Upper lobe of left lung (tissue), 6 donors: ENCODE data around the gene ISM2. TPM values are rescaled to one million over a fixed set of nuclear protein-coding genes. Genes with fewer than 3 reads are reported as not detected.

ENCODE experiments used
- ATAC-seq, 2 donors: fragments of 200-7000 bp; cut with Tn5 transposase; one replicate each; pipeline ENCODE4 v1.9.1; 2022; ENCODE audit warnings: mild to moderate bottlenecking in 2 of 2, moderate library complexity in 2 of 2; ENCODE audit not compliant: low FRiP score in 2 of 2
- DNase-seq, 2 donors: peaks; one replicate each; pipeline ENCODE4 v3.0.0-alpha.2; 2019 to 2020
- H3K27ac ChIP-seq, 4 donors: fragments of 200-600 bp; sonication (generic); one replicate each; pipeline ENCODE4 v1.5.1; 2016 to 2019
- H3K27me3 ChIP-seq, 4 donors: fragments of 200-600 bp; sonication (generic); one replicate each; pipeline ENCODE4 v1.5.1; 2017 to 2019
- H3K36me3 ChIP-seq, 4 donors: fragments of 200-600 bp; sonication (generic); one replicate each; pipeline ENCODE4 v1.5.1; 2016 to 2019
- H3K4me1 ChIP-seq, 4 donors: fragments of 200-600 bp; sonication (generic); one replicate each; pipeline ENCODE4 v1.5.1; 2018 to 2019
- H3K4me3 ChIP-seq, 4 donors: fragments of 200-600 bp; sonication (generic); one replicate each; pipeline ENCODE4 v1.5.1; 2017 to 2019; ENCODE audit warnings: mild to moderate bottlenecking in 2 of 4, moderate library complexity in 1 of 4
- H3K9me3 ChIP-seq, 4 donors: fragments of 200-600 bp; sonication (generic); one replicate each; pipeline ENCODE4 v1.5.1; 2018 to 2019
- EP300 ChIP-seq, 4 donors: sonication (generic); formaldehyde crosslinking; IDR thresholded peaks; one replicate each; pipeline ENCODE4 v1.5.1; 2017; ENCODE audit warnings: antibody characterized with exemption in 4 of 4, control low read depth in 2 of 4
- POLR2A ChIP-seq, 4 donors: fragments of 450-650 bp; IDR thresholded peaks; one replicate each; pipeline ENCODE4 v1.5.1; 2016 to 2017; ENCODE audit warnings: antibody characterized with exemption in 4 of 4, mild to moderate bottlenecking in 2 of 4
- POLR2AphosphoS5 ChIP-seq, 2 donors: sonication (generic); formaldehyde crosslinking; IDR thresholded peaks; one replicate each; pipeline ENCODE4 v1.5.1; 2017; ENCODE audit warnings: antibody characterized with exemption in 2 of 2
- WGBS, 2 donors: methylation state at CpG; one replicate each; pipeline ENCODE4 v1.1.5; 2017 to 2018; 5-methylcytosine and 5-hydroxymethylcytosine counted together
- total RNA-seq, 6 donors: library from RNA; depleted of rRNA in 4 of 6; stranded (reverse); fragments of >200 nt in 4 of 6; gene quantifications; one replicate each; pipeline versions ENCODE4 v1.1.0 to v1.2.1, GENCODE V29; 2016 to 2021
- TF ChIP-seq, protein P1 (sequence below), 6 experiments: fragments of 450-650 bp in 4 of 6; fragments of 200-600 bp in 2 of 6; sonication (generic) in 2 of 6; IDR thresholded peaks; one replicate each; pipeline ENCODE4 v1.5.1; 2016 to 2019; ENCODE audit warnings: antibody characterized with exemption in 6 of 6
- donor health status: DM: no; HTN: no; CAD: no; lungs with moderate emphysema.
- donor health status: DM: no; HTN: yes; CAD: no; lungs with severe emphysema.

ISM2 gene
- total RNA-seq, 6 donors from 2014 or later, result not detected

GRCh38 chr14:77478029-77478428 lies 20.6 kb downstream of the ISM2 start:
- WGBS, 2 donors, result 91% methylated on average over 5 of the region's 5 CpGs; no CpG with 5 or more reads in 1 of the 2 donors
- Histone ChIP-seq H3K27me3 (no peaks in the 10 kb centered on the region), H3K4me1 (no peaks in the 10 kb centered on the region), H3K9me3 (no peaks in the 10 kb centered on the region), H3K27ac (no peak overlapping the region), H3K4me3 (no peak overlapping the region), H3K36me3 (no peaks in the 10 kb centered on the region)
- ATAC-seq (no peak), DNase-seq (no peak)
- TF ChIP-seq, protein P1, sequence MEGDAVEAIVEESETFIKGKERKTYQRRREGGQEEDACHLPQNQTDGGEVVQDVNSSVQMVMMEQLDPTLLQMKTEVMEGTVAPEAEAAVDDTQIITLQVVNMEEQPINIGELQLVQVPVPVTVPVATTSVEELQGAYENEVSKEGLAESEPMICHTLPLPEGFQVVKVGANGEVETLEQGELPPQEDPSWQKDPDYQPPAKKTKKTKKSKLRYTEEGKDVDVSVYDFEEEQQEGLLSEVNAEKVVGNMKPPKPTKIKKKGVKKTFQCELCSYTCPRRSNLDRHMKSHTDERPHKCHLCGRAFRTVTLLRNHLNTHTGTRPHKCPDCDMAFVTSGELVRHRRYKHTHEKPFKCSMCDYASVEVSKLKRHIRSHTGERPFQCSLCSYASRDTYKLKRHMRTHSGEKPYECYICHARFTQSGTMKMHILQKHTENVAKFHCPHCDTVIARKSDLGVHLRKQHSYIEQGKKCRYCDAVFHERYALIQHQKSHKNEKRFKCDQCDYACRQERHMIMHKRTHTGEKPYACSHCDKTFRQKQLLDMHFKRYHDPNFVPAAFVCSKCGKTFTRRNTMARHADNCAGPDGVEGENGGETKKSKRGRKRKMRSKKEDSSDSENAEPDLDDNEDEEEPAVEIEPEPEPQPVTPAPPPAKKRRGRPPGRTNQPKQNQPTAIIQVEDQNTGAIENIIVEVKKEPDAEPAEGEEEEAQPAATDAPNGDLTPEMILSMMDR (IDR thresholded peaks at IDR 0.05), result no peak
- no peak for TF ChIP-seq POLR2A (IDR thresholded peaks at IDR 0.05)
- no peak for TF ChIP-seq EP300 (IDR thresholded peaks at IDR 0.05)
- TF ChIP-seq POLR2AphosphoS5 (IDR thresholded peaks at IDR 0.05), result no peak

- no peak overlapping the region for H3K4me3 ChIP-seq
- H3K36me3 ChIP-seq, result no peaks in the 10 kb centered on the region
- 83 to 85% methylated on average over 27 to 35 of the region's 35 CpGs for WGBS, 2 donors
- no peaks in the 10 kb centered on the region for H3K4me1 ChIP-seq
- ATAC-seq (peak in 1 of 2 donors; percentile 6), DNase-seq (peak in 1 of 2 donors; percentile 77)
- no peaks in the 10 kb centered on the region for H3K27me3 ChIP-seq
- no peak for TF ChIP-seq POLR2AphosphoS5 (IDR thresholded peaks at IDR 0.05)
- TF ChIP-seq, protein P1 (IDR thresholded peaks at IDR 0.05), result no peak
- TF ChIP-seq EP300 (IDR thresholded peaks at IDR 0.05), result no peak
- TF ChIP-seq POLR2A (IDR thresholded peaks at IDR 0.05), result no peak
- H3K9me3 ChIP-seq, result no peaks in the 10 kb centered on the region
- H3K27ac ChIP-seq, result no peak overlapping the region
Measured at GRCh38 chr14:77475432-77476115, 23.0 kb downstream of the ISM2 start.

DNA sequence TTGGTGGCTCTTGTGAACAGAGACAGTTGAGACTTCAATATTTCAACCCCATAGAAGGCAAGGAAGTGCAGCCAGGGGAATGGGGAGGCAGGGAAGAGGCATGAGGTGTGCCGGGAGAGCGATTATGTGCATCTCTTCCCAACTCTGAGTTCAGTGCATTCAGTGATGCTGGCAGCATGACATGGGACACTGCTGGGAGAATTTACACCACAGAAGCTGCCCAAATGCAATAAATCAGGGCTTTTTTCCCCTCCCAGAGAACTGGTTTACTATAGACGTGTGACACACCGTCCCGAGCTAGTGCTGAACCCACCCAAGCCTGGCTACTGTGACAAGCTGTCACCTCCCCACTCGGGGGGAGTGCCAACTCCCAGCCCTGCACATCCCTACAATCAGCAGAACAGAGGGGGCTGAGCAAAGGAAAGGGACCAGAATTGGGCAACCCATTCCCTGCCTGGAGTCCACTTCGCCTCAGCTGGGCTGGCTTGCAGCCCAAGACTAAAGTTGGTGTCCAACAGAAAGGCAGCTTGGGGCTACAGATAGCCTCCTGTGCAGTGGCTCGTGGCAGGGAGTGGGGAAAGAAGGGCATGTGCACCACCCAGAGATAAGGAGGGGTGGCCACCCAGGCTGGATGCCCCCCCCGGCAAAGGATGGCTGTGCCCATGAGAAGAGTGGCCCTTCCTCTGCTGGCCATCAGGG lies 24.0 kb downstream of the ISM2 start:
- 65 to 76% methylated on average over 6 to 9 of the region's 9 CpGs for WGBS, 2 donors
- DNase-seq (no peak), ATAC-seq (no peak)
- Histone ChIP-seq H3K4me1 (no peaks in the 10 kb centered on the region), H3K4me3 (no peak overlapping the region), H3K27me3 (no peaks in the 10 kb centered on the region), H3K36me3 (peaks cover 0 to 4% (median 1%) of the 10 kb centered on the region in 4 donors), H3K9me3 (no peaks in the 10 kb centered on the region), H3K27ac (no peak overlapping the region)
- TF ChIP-seq, protein P1 (IDR thresholded peaks at IDR 0.05), result no peak
- TF ChIP-seq POLR2A (IDR thresholded peaks at IDR 0.05) (no peak), POLR2AphosphoS5 (IDR thresholded peaks at IDR 0.05) (no peak), EP300 (IDR thresholded peaks at IDR 0.05) (no peak)

DNA sequence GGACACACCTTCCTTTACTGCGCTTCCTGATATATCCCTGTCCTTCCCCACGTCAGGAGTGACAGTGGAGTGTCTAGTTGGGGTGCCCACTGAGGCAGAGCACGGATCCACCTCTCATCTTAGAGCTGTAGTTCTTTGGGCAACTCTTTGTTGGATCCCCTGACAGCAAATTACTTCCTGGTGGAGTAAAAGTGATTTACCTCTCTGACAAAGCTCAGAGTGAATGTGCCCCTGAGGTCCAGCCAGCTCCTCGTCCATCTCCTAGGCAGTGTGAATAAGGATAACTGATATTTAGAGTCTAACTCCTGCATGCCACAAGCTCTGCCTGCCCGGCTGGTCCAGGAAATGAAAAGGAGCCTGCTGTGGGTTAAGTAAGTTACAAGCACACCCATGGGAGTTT lies 24.7 kb downstream of the ISM2 start:
- ATAC-seq (no peak), DNase-seq (no peak)
- Histone ChIP-seq H3K36me3 (peaks cover 5 to 11% (median 7%) of the 10 kb centered on the region in 4 donors), H3K4me1 (no peaks in the 10 kb centered on the region), H3K27me3 (no peaks in the 10 kb centered on the region), H3K27ac (no peak overlapping the region), H3K9me3 (no peaks in the 10 kb centered on the region), H3K4me3 (no peak overlapping the region)
- TF ChIP-seq, protein P1 (IDR thresholded peaks at IDR 0.05), result no peak
- no peak for TF ChIP-seq POLR2A (IDR thresholded peaks at IDR 0.05)
- no peak for TF ChIP-seq POLR2AphosphoS5 (IDR thresholded peaks at IDR 0.05)
- no peak for TF ChIP-seq EP300 (IDR thresholded peaks at IDR 0.05)
- 65 to 66% methylated on average over 5 of the region's 5 CpGs for whole genome bisulfite sequencing, 2 donors
